ENCODE data around the gene PPP1R3G. TPM values are rescaled to one million over a fixed set of nuclear protein-coding genes. Genes with fewer than 3 reads are reported as not detected.

PPP1R3G gene
- total RNA-seq, 5 donors from 2014 or later (not counting 1 experiment from before 2014, with no cell fraction given), result 0.06 to 0.07 TPM; not detected in 3

DNA sequence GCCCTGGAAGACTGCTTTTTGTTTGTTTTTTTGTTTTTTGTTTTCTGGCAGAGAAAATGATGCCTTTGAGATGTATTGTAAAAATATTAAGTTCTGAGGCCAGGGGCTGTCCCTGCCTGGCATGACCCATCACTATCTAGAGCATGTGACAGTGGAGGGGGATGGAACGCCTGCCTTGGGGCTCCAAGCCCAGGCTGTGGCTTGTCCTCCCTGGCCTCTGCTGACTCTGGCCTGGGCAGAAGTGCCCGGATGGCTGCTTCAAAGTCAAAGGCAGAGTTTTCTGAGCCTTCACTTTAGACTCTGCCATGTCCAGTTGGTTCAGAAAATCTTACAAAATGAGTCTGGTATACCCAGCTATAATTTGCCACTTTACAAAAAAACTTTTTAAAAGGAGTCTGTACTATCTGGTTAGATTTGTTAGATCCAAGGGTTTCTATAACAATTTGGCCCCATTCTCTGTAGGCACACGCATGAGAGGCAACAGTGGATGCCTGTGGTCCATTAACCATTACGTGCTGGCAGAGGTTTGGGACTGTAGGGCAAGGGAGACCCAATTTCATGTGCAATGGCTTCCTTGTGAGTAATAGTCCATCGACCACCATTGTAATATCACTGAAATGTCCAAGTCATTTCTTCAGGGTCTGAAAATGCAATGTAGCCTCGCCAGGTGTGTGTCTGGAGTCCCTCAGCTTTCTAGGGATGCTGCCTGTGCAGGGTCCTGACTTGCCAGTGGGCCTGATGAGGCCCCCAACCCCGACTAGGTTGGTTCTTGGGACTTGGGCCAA, 8.3 kb downstream of the PPP1R3G start:
- 60% methylated on average over 3 of the region's 7 CpGs for WGBS (ENCODE audit: insufficient coverage)
- no peak for ATAC-seq (replicated peaks in 1 of 4)
- no peak for DNase-seq

DNA sequence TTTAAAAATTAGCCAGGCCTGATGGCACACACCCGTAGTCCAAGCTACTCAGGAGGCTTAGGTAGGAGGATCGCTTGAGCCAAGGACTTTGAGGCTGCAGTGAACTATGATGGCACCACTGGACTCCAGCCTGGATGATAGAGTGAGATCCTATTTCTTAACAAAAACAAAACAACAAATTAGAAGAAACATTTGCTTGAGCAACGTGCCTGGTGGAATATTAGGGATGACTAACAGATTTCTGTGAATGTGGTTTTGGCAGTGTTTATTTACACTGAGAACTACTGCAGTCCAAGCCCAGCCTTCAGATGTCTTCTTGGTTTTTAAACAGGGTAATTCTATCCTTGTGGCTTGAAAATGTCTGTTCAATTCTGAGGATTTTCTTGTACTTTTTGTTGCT, 9.2 kb downstream of the PPP1R3G start:
- no peaks in the 10 kb centered on the region for H3K9me3 Mint-ChIP-seq
- ATAC-seq (replicated peaks in 1 of 4) (no peak), DNase-seq (no peak)
- Histone ChIP-seq H3K9me3 (no peaks in the 10 kb centered on the region), H3K36me3 (ENCODE audit: control insufficient read depth in 2 of 2, extremely low read depth in 1 of 2, insufficient read depth in 1 of 2, low read length in 1 of 2) (no peaks in the 10 kb centered on the region), H3K4me1 (ENCODE audit: control insufficient read depth in 1 of 2, extremely low read depth in 1 of 2, insufficient read depth in 2 of 2, low read length in 2 of 2) (peaks cover 4 to 24% of the 10 kb centered on the region in 2 experiments), H3K4me3 (ENCODE audit: control insufficient read depth in 1 of 2, extremely low read depth in 1 of 2, low read length in 1 of 2) (no peak overlapping the region), H3K27me3 (replicated peaks in 1 of 2; ENCODE audit: control insufficient read depth in 2 of 2, extremely low read depth in 1 of 2, insufficient read depth in 2 of 2, low read length in 1 of 2) (peaks cover 0 to 16% of the 10 kb centered on the region in 2 experiments), H3K27ac (ENCODE audit: low read length) (no peak overlapping the region)
- no peak overlapping the region for H3K27ac Mint-ChIP-seq
- H3K4me3 Mint-ChIP-seq, result no peak overlapping the region
- H3K27me3 Mint-ChIP-seq, result peaks cover 8 to 38% of the 10 kb centered on the region in 2 donors
- whole genome bisulfite sequencing (ENCODE audit: insufficient coverage), result no CpG with 5 or more reads among the region's 3 CpGs
- H3K36me3 Mint-ChIP-seq, result no peaks in the 10 kb centered on the region
- POLR2A ChIA-PET, result no interaction called here
- CTCF ChIA-PET, result no interaction called here
- H3K4me1 Mint-ChIP-seq, result peaks cover 8 to 13% (median 13%) of the 10 kb centered on the region in 3 donors

More for the DNA sequence above, 8.3 kb downstream of the PPP1R3G start:
- Mint-ChIP-seq H3K4me3 (no peak overlapping the region), H3K36me3 (no peaks in the 10 kb centered on the region), H3K9me3 (no peaks in the 10 kb centered on the region), H3K27me3 (peaks cover 8 to 41% of the 10 kb centered on the region in 2 donors), H3K4me1 (peaks cover 8 to 13% (median 13%) of the 10 kb centered on the region in 3 donors), H3K27ac (no peak overlapping the region)
- H3K4me1 ChIP-seq (ENCODE audit: control insufficient read depth in 1 of 2, extremely low read depth in 1 of 2, insufficient read depth in 2 of 2, low read length in 2 of 2), result peaks cover 4 to 24% of the 10 kb centered on the region in 2 experiments
- CTCF ChIA-PET, result no interaction called here
- H3K4me3 ChIP-seq (ENCODE audit: control insufficient read depth in 1 of 2, extremely low read depth in 1 of 2, low read length in 1 of 2), result no peak overlapping the region
- no peaks in the 10 kb centered on the region for H3K36me3 ChIP-seq (ENCODE audit: control insufficient read depth in 2 of 2, extremely low read depth in 1 of 2, insufficient read depth in 1 of 2, low read length in 1 of 2)
- POLR2A ChIA-PET, result no interaction called here
- H3K27me3 ChIP-seq (replicated peaks in 1 of 2; ENCODE audit: control insufficient read depth in 2 of 2, extremely low read depth in 1 of 2, insufficient read depth in 2 of 2, low read length in 1 of 2), result peaks cover 0 to 16% of the 10 kb centered on the region in 2 experiments
- H3K27ac ChIP-seq (ENCODE audit: low read length), result no peak overlapping the region
- H3K9me3 ChIP-seq, result no peaks in the 10 kb centered on the region

DNA sequence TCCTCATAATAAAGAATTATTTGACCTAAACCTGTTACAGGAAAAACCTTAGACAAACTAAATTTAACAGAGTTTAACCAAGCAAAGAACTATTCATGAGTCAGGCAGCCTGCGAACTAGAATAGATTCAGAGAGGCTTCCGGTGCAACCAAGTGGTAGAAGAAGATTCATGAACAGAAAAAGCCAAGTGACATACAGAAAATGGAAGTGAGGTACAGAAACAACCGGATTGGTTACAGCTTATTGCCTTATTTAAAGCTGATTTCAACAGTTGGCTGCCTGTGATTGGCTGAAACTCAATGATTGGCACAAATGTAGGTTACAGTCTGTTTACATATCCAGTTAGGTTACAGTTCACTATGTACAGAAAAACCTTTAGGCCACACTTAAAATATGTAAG, 10.1 kb downstream of the PPP1R3G start:
- H3K9me3 Mint-ChIP-seq, result no peaks in the 10 kb centered on the region
- ChIA-PET CTCF (no interaction called here), POLR2A (no interaction called here)
- H3K9me3 ChIP-seq, result no peaks in the 10 kb centered on the region
- H3K4me1 Mint-ChIP-seq, result peaks cover 8 to 13% (median 10%) of the 10 kb centered on the region in 3 donors
- no peak overlapping the region for H3K27ac ChIP-seq (ENCODE audit: low read length)
- H3K4me1 ChIP-seq (ENCODE audit: control insufficient read depth in 1 of 2, extremely low read depth in 1 of 2, insufficient read depth in 2 of 2, low read length in 2 of 2), result peaks cover 4 to 19% of the 10 kb centered on the region in 2 experiments
- H3K4me3 ChIP-seq (ENCODE audit: control insufficient read depth in 1 of 2, extremely low read depth in 1 of 2, low read length in 1 of 2), result no peak overlapping the region
- ATAC-seq (replicated peaks in 1 of 4) (no peak), DNase-seq (no peak)
- no peaks in the 10 kb centered on the region for H3K36me3 ChIP-seq (ENCODE audit: control insufficient read depth in 2 of 2, extremely low read depth in 1 of 2, insufficient read depth in 1 of 2, low read length in 1 of 2)
- H3K27ac Mint-ChIP-seq, result no peak overlapping the region
- H3K27me3 Mint-ChIP-seq, result peaks cover 8 to 32% of the 10 kb centered on the region in 2 donors
- 89% methylated on average over 2 of the region's 3 CpGs for WGBS (ENCODE audit: insufficient coverage)
- H3K27me3 ChIP-seq (replicated peaks in 1 of 2; ENCODE audit: control insufficient read depth in 2 of 2, extremely low read depth in 1 of 2, insufficient read depth in 2 of 2, low read length in 1 of 2), result peaks cover 0 to 15% of the 10 kb centered on the region in 2 experiments
- H3K4me3 Mint-ChIP-seq, result no peak overlapping the region
- no peaks in the 10 kb centered on the region for H3K36me3 Mint-ChIP-seq

DNA sequence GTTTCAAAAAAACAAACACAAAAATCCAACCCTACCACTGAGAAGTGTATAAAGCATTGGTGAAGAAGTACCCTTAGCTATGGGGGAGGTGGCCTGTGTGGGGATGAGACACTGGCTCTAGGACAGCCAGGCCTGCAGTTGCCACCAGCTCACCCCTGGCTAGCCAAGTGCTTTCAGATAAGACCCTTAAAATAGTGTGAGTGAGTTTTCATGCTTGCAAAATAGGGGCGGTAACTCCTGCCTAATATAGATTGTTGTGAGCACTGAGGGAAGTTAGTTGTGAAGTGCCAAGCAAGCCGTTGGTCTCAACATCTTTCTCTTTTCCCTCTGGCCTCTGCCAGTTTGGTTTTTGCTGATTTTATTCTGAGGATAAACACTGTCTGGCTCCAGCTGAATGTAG, 11.3 kb downstream of the PPP1R3G start:
- Mint-ChIP-seq H3K4me3 (no peak overlapping the region), H3K9me3 (no peaks in the 10 kb centered on the region), H3K36me3 (no peaks in the 10 kb centered on the region), H3K27ac (no peak overlapping the region), H3K4me1 (peaks cover 4 to 6% (median 6%) of the 10 kb centered on the region in 3 donors), H3K27me3 (peaks cover under 1 to 25% of the 10 kb centered on the region in 2 donors)
- peaks cover 0 to 7% of the 10 kb centered on the region in 2 experiments for H3K27me3 ChIP-seq (replicated peaks in 1 of 2; ENCODE audit: control insufficient read depth in 2 of 2, extremely low read depth in 1 of 2, insufficient read depth in 2 of 2, low read length in 1 of 2)
- POLR2A ChIA-PET, result no interaction called here
- DNase-seq, result no peak
- no CpG with 5 or more reads among the region's 2 CpGs for WGBS (ENCODE audit: insufficient coverage)
- H3K9me3 ChIP-seq, result no peaks in the 10 kb centered on the region
- peaks cover 0 to 8% of the 10 kb centered on the region in 2 experiments for H3K4me1 ChIP-seq (ENCODE audit: control insufficient read depth in 1 of 2, extremely low read depth in 1 of 2, insufficient read depth in 2 of 2, low read length in 2 of 2)
- no peaks in the 10 kb centered on the region for H3K36me3 ChIP-seq (ENCODE audit: control insufficient read depth in 2 of 2, extremely low read depth in 1 of 2, insufficient read depth in 1 of 2, low read length in 1 of 2)
- CTCF ChIA-PET, result no interaction called here
- H3K27ac ChIP-seq (ENCODE audit: low read length), result no peak overlapping the region
- ATAC-seq (replicated peaks in 1 of 4), result no peak
- H3K4me3 ChIP-seq (ENCODE audit: control insufficient read depth in 1 of 2, extremely low read depth in 1 of 2, low read length in 1 of 2), result no peak overlapping the region

DNA sequence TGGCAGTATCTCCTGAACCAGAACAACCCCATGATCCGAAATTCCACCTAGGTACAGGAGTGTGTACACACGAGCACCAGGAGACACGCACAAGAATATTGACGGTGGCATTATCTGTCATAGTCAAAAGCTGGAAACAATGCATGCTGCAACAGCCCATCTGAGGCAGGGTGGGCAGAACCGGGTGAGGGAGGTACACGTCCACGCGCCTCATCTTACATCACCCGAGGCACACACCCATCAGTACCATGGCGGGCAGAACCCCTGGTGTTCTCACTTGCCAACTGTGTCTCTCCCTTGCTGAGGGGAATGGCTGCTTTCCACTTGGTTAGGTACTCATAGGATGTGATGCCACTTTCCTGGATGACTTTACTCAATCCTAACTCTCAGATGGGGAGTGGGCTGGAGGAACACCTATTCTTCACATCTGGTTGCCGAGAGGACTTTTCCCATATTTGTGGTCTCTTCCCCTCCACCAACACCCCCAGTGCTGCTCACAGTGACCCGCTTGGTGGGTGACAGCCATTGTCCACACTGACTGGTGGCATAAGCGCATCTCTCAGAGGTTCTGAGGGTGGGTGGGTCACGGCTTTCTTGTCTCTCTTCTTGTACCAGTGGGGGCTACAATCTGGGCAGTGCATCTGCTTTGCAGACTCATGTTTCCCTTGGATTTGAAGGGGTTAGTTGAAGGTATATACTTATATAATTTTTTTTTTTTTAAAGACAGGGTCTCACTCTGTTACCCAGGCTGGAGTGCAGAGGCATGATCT, 13.5 kb downstream of the PPP1R3G start:
- WGBS (ENCODE audit: insufficient coverage), result 89% methylated on average over 7 of the region's 14 CpGs
- H3K27me3 ChIP-seq (replicated peaks in 1 of 2; ENCODE audit: control insufficient read depth in 2 of 2, extremely low read depth in 1 of 2, insufficient read depth in 2 of 2, low read length in 1 of 2), result peaks cover 0 to 7% of the 10 kb centered on the region in 2 experiments
- Mint-ChIP-seq H3K9me3 (no peaks in the 10 kb centered on the region), H3K4me3 (no peak overlapping the region), H3K27ac (no peak overlapping the region), H3K36me3 (no peaks in the 10 kb centered on the region), H3K27me3 (peaks cover 0 to 13% of the 10 kb centered on the region in 2 donors), H3K4me1 (no peaks in the 10 kb centered on the region)
- H3K27ac ChIP-seq (ENCODE audit: low read length), result no peak overlapping the region
- no peak for ATAC-seq (replicated peaks in 1 of 4)
- ChIA-PET CTCF (no interaction called here), POLR2A (no interaction called here)
- H3K36me3 ChIP-seq (ENCODE audit: control insufficient read depth in 2 of 2, extremely low read depth in 1 of 2, insufficient read depth in 1 of 2, low read length in 1 of 2), result no peaks in the 10 kb centered on the region
- no peak for DNase-seq
- no peaks in the 10 kb centered on the region for H3K9me3 ChIP-seq
- H3K4me3 ChIP-seq (ENCODE audit: control insufficient read depth in 1 of 2, extremely low read depth in 1 of 2, low read length in 1 of 2), result no peak overlapping the region
- H3K4me1 ChIP-seq (ENCODE audit: control insufficient read depth in 1 of 2, extremely low read depth in 1 of 2, insufficient read depth in 2 of 2, low read length in 2 of 2), result no peaks in the 10 kb centered on the region

DNA sequence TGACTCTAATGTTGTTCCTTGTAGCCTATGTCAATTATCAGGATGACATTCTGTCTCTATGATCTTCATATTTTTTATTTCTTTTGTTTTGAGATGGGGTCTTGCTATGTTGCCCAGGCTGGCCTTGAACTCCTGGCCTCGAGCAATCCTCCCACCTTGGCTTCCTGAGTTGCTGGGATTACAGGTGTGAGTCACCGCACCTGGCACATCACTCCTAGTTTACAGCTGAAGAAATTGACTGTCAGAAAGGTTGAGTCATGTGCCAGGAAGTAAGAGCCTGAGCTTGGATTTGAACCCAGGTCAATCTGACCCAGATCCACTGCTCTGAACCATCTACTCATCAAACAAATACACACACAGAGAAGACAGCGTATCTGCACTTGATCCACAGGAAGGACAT, 14.4 kb downstream of the PPP1R3G start:
- no peak overlapping the region for H3K27ac Mint-ChIP-seq
- CTCF ChIA-PET, result interaction anchor here in 1 of 2 donors (0.6 kb wide), 1 partner anchor 21 kb away, joined by 3 read pairs; no protein-coding TSS in a partner anchor
- ATAC-seq (replicated peaks in 1 of 4), result no peak
- no peaks in the 10 kb centered on the region for H3K4me1 Mint-ChIP-seq
- 100% methylated on average over 1 of the region's 3 CpGs for WGBS (ENCODE audit: insufficient coverage)
- no peaks in the 10 kb centered on the region for H3K36me3 Mint-ChIP-seq
- Histone ChIP-seq H3K27ac (ENCODE audit: low read length) (no peak overlapping the region), H3K4me3 (ENCODE audit: control insufficient read depth in 1 of 2, extremely low read depth in 1 of 2, low read length in 1 of 2) (no peak overlapping the region), H3K27me3 (replicated peaks in 1 of 2; ENCODE audit: control insufficient read depth in 2 of 2, extremely low read depth in 1 of 2, insufficient read depth in 2 of 2, low read length in 1 of 2) (peaks cover 0 to 7% of the 10 kb centered on the region in 2 experiments), H3K9me3 (no peaks in the 10 kb centered on the region), H3K36me3 (ENCODE audit: control insufficient read depth in 2 of 2, extremely low read depth in 1 of 2, insufficient read depth in 1 of 2, low read length in 1 of 2) (no peaks in the 10 kb centered on the region), H3K4me1 (ENCODE audit: control insufficient read depth in 1 of 2, extremely low read depth in 1 of 2, insufficient read depth in 2 of 2, low read length in 2 of 2) (no peaks in the 10 kb centered on the region)
- H3K9me3 Mint-ChIP-seq, result no peaks in the 10 kb centered on the region
- H3K27me3 Mint-ChIP-seq, result peaks cover 0 to 6% of the 10 kb centered on the region in 2 donors
- no peak overlapping the region for H3K4me3 Mint-ChIP-seq
- no peak for DNase-seq
- POLR2A ChIA-PET, result no interaction called here

Data from T-cell (primary cell).